ENCODE measurements around the gene AFF3.

AFF3 gene

GRCh38 chr2:100136310-100136709 lies 6.1 kb downstream of the AFF3 start:
- Histone ChIP-seq H2BK120ac (ENCODE audit: insufficient read depth, low read length, poor library complexity) (no peak overlapping the region), H2AFZ (ENCODE audit: insufficient read depth, low read length, poor library complexity) (no peak overlapping the region), H3K79me2 (ENCODE audit: control insufficient read depth, insufficient read depth, low read length, poor library complexity) (no peaks in the 10 kb centered on the region), H3K79me1 (ENCODE audit: low read length) (no peaks in the 10 kb centered on the region), H3K36me3 (ENCODE audit: control insufficient read depth in 1 of 2, insufficient read depth in 2 of 2, low read length in 2 of 2) (no peaks in the 10 kb centered on the region), H3K14ac (ENCODE audit: low read length) (no peak overlapping the region), H3K4me1 (ENCODE audit: control insufficient read depth in 1 of 2, insufficient read depth in 2 of 2, low read length in 2 of 2) (no peaks in the 10 kb centered on the region), H4K8ac (ENCODE audit: low read depth, low read length) (no peak overlapping the region), H3K4me2 (ENCODE audit: low read length) (no peak overlapping the region), H4K12ac (ENCODE audit: low read depth, low read length) (no peak overlapping the region), H3K27me3 (ENCODE audit: insufficient read depth, low read length) (no peaks in the 10 kb centered on the region), H2AK5ac (ENCODE audit: low read length) (no peak overlapping the region), H3K4ac (ENCODE audit: low read depth, low read length) (no peak overlapping the region), H3K18ac (ENCODE audit: low read length) (no peak overlapping the region), H3K27ac (ENCODE audit: low read depth, low read length) (no peak overlapping the region), H2BK12ac (ENCODE audit: low read length) (no peak overlapping the region), H3K4me3 (ENCODE audit: low read depth, low read length) (no peak overlapping the region), H3K9me3 (ENCODE audit: insufficient read depth, low read depth, low read length) (no peaks in the 10 kb centered on the region), H4K91ac (ENCODE audit: low read depth, low read length) (no peak overlapping the region), H3K23ac (ENCODE audit: low read length) (no peak overlapping the region), H3K9ac (ENCODE audit: low read length) (no peak overlapping the region), H2BK5ac (ENCODE audit: low read depth, low read length, poor library complexity) (no peak overlapping the region)
- DNase-seq = no peak
- WGBS (ENCODE audit: extremely low coverage, insufficient coverage, insufficient read length) = no CpG with 5 or more reads among the region's 4 CpGs

GRCh38 chr2:100135415-100135814 lies 7.0 kb downstream of the AFF3 start:
- no peak for DNase-seq
- no peaks in the 10 kb centered on the region for H3K4me1 ChIP-seq (ENCODE audit: control insufficient read depth in 1 of 2, insufficient read depth in 2 of 2, low read length in 2 of 2)
- H3K4me2 ChIP-seq (ENCODE audit: low read length) = no peak overlapping the region
- no peak overlapping the region for H3K27ac ChIP-seq (ENCODE audit: low read depth, low read length)
- H2AFZ ChIP-seq (ENCODE audit: insufficient read depth, low read length, poor library complexity) = no peak overlapping the region
- H2BK120ac ChIP-seq (ENCODE audit: insufficient read depth, low read length, poor library complexity) = no peak overlapping the region
- H4K12ac ChIP-seq (ENCODE audit: low read depth, low read length) = no peak overlapping the region
- H3K36me3 ChIP-seq (ENCODE audit: control insufficient read depth in 1 of 2, insufficient read depth in 2 of 2, low read length in 2 of 2) = no peaks in the 10 kb centered on the region
- no peak overlapping the region for H4K91ac ChIP-seq (ENCODE audit: low read depth, low read length)
- H3K23ac ChIP-seq (ENCODE audit: low read length) = no peak overlapping the region
- H3K9me3 ChIP-seq (ENCODE audit: insufficient read depth, low read depth, low read length) = no peaks in the 10 kb centered on the region
- H3K4me3 ChIP-seq (ENCODE audit: low read depth, low read length) = no peak overlapping the region
- H3K14ac ChIP-seq (ENCODE audit: low read length) = no peak overlapping the region
- no peak overlapping the region for H3K18ac ChIP-seq (ENCODE audit: low read length)
- no peak overlapping the region for H4K8ac ChIP-seq (ENCODE audit: low read depth, low read length)
- no peaks in the 10 kb centered on the region for H3K79me2 ChIP-seq (ENCODE audit: control insufficient read depth, insufficient read depth, low read length, poor library complexity)
- WGBS (ENCODE audit: extremely low coverage, insufficient coverage, insufficient read length) = no CpG with 5 or more reads among the region's 5 CpGs
- H3K27me3 ChIP-seq (ENCODE audit: insufficient read depth, low read length) = no peaks in the 10 kb centered on the region
- no peaks in the 10 kb centered on the region for H3K79me1 ChIP-seq (ENCODE audit: low read length)
- no peak overlapping the region for H2BK5ac ChIP-seq (ENCODE audit: low read depth, low read length, poor library complexity)
- H2BK12ac ChIP-seq (ENCODE audit: low read length) = no peak overlapping the region
- no peak overlapping the region for H3K9ac ChIP-seq (ENCODE audit: low read length)
- H3K4ac ChIP-seq (ENCODE audit: low read depth, low read length) = no peak overlapping the region
- no peak overlapping the region for H2AK5ac ChIP-seq (ENCODE audit: low read length)

DNA sequence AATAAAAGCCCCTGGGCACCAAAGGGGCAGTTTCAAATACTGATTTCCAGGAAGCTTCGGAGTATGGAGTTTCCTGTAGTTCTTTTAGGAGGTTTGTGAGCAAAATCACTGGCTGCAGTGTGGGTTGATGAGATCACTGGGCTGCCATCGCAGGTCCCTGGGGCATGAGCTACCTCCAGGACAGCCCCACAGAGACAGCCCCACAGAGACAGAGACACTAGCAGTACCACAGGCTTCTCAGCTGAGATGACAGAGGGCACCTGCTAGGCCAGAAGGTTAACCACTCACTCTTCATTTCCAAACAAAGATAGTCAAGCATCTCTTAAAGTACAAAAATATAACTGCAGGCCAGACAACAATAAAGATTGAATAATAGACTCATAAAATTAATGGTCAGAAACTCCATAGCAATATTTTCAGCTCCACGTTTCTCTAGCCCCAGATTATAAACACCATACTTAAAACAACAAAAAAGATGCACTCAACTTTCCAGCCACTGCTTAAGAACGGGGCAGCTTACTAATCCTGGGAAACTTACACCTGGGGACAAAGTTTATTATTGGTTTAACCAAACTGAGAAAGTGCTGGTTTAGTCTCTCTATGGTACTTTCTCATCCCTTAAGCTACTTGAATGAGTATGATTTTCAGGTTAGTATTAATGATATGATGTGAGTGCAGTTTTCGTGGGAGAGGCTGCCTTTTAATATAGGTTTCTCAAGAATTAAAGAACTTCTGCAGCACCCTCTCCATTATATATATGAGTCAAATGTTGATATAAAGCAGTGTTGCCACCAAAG lies 11.6 kb downstream of the AFF3 start:
- H2BK120ac ChIP-seq (ENCODE audit: insufficient read depth, low read length, poor library complexity) = no peak overlapping the region
- H3K4me3 ChIP-seq (ENCODE audit: low read depth, low read length) = no peak overlapping the region
- no peak overlapping the region for H3K14ac ChIP-seq (ENCODE audit: low read length)
- no peak for DNase-seq
- H3K36me3 ChIP-seq (ENCODE audit: control insufficient read depth in 1 of 2, insufficient read depth in 2 of 2, low read length in 2 of 2) = no peaks in the 10 kb centered on the region
- no peaks in the 10 kb centered on the region for H3K4me1 ChIP-seq (ENCODE audit: control insufficient read depth in 1 of 2, insufficient read depth in 2 of 2, low read length in 2 of 2)
- no peaks in the 10 kb centered on the region for H3K9me3 ChIP-seq (ENCODE audit: insufficient read depth, low read depth, low read length)
- H2AK5ac ChIP-seq (ENCODE audit: low read length) = no peak overlapping the region
- H3K79me2 ChIP-seq (ENCODE audit: control insufficient read depth, insufficient read depth, low read length, poor library complexity) = no peaks in the 10 kb centered on the region
- H2AFZ ChIP-seq (ENCODE audit: insufficient read depth, low read length, poor library complexity) = no peak overlapping the region
- no peak overlapping the region for H3K4ac ChIP-seq (ENCODE audit: low read depth, low read length)
- WGBS (ENCODE audit: extremely low coverage, insufficient coverage, insufficient read length) = no CpG with 5 or more reads among the region's 5 CpGs
- H3K27me3 ChIP-seq (ENCODE audit: insufficient read depth, low read length) = no peaks in the 10 kb centered on the region
- H3K4me2 ChIP-seq (ENCODE audit: low read length) = no peak overlapping the region
- H3K27ac ChIP-seq (ENCODE audit: low read depth, low read length) = no peak overlapping the region
- H4K12ac ChIP-seq (ENCODE audit: low read depth, low read length) = no peak overlapping the region
- no peak overlapping the region for H4K91ac ChIP-seq (ENCODE audit: low read depth, low read length)
- H3K23ac ChIP-seq (ENCODE audit: low read length) = no peak overlapping the region
- no peak overlapping the region for H3K9ac ChIP-seq (ENCODE audit: low read length)
- H2BK5ac ChIP-seq (ENCODE audit: low read depth, low read length, poor library complexity) = no peak overlapping the region
- no peak overlapping the region for H3K18ac ChIP-seq (ENCODE audit: low read length)
- no peaks in the 10 kb centered on the region for H3K79me1 ChIP-seq (ENCODE audit: low read length)
- no peak overlapping the region for H2BK12ac ChIP-seq (ENCODE audit: low read length)
- no peak overlapping the region for H4K8ac ChIP-seq (ENCODE audit: low read depth, low read length)

DNA sequence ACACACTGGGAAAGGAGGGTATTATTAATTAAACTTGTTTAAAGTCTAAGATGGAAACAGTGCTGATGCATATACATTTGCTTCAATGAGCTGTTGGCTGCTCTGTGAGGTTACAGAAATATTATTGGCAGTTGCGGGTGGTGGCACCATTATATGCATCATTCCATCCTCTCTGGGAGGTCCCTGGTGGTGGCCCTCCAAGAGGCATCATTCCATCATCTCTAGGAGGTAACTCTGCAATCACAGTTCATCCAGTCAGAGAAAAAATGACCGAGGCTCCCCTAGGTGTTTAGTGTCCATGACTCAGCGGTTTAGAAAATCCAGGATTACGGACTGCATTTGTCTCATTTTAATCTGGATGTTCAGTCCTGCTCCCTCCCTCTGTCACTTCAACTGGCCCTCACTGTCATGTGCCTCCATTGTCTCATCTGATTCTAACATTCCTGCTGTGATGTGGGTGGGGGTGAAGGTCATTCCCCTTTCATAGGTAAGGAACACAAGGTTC lies 15.4 kb downstream of the AFF3 start:
- Histone ChIP-seq H3K23ac (ENCODE audit: low read length) (no peak overlapping the region), H3K4me3 (ENCODE audit: low read depth, low read length) (no peak overlapping the region), H3K4me1 (ENCODE audit: control insufficient read depth in 1 of 2, insufficient read depth in 2 of 2, low read length in 2 of 2) (no peaks in the 10 kb centered on the region), H2BK5ac (ENCODE audit: low read depth, low read length, poor library complexity) (no peak overlapping the region), H3K9ac (ENCODE audit: low read length) (no peak overlapping the region), H3K18ac (ENCODE audit: low read length) (no peak overlapping the region), H2BK120ac (ENCODE audit: insufficient read depth, low read length, poor library complexity) (no peak overlapping the region), H4K12ac (ENCODE audit: low read depth, low read length) (no peak overlapping the region), H3K9me3 (ENCODE audit: insufficient read depth, low read depth, low read length) (peaks cover 2% of the 10 kb centered on the region), H2AK5ac (ENCODE audit: low read length) (no peak overlapping the region), H3K27ac (ENCODE audit: low read depth, low read length) (no peak overlapping the region), H3K79me2 (ENCODE audit: control insufficient read depth, insufficient read depth, low read length, poor library complexity) (no peaks in the 10 kb centered on the region), H3K27me3 (ENCODE audit: insufficient read depth, low read length) (no peaks in the 10 kb centered on the region), H2AFZ (ENCODE audit: insufficient read depth, low read length, poor library complexity) (no peak overlapping the region), H4K91ac (ENCODE audit: low read depth, low read length) (no peak overlapping the region), H2BK12ac (ENCODE audit: low read length) (no peak overlapping the region), H3K36me3 (ENCODE audit: control insufficient read depth in 1 of 2, insufficient read depth in 2 of 2, low read length in 2 of 2) (no peaks in the 10 kb centered on the region), H3K4ac (ENCODE audit: low read depth, low read length) (no peak overlapping the region), H3K79me1 (ENCODE audit: low read length) (no peaks in the 10 kb centered on the region), H3K4me2 (ENCODE audit: low read length) (no peak overlapping the region), H4K8ac (ENCODE audit: low read depth, low read length) (no peak overlapping the region), H3K14ac (ENCODE audit: low read length) (no peak overlapping the region)
- peak in 1 of 2 donors; percentile 13 for DNase-seq
- WGBS (ENCODE audit: extremely low coverage, insufficient coverage, insufficient read length) = no CpG with 5 or more reads among the region's 4 CpGs
